Mucosa of rectum (tissue), 2 donors: ENCODE data around the gene TCOF1.

Experiments used
- H3K27ac ChIP-seq, 2 donors: one replicate each; pipeline ENCODE4 v1.7.0; 2013; ENCODE audit warnings: inconsistent platforms in 2 of 2, low read depth in 2 of 2, low read length in 2 of 2
- H3K27me3 ChIP-seq, 2 donors: one replicate each; pipeline ENCODE4 v1.7.0; 2013; ENCODE audit warnings: low read length in 2 of 2; ENCODE audit not compliant: control insufficient read depth in 2 of 2, insufficient read depth in 2 of 2
- H3K36me3 ChIP-seq, 2 donors: one replicate each; pipeline ENCODE4 v1.7.0; 2013; ENCODE audit warnings: low read length in 2 of 2; ENCODE audit not compliant: control insufficient read depth in 2 of 2, insufficient read depth in 2 of 2
- H3K4me1 ChIP-seq, 2 donors: one replicate each; pipeline ENCODE4 v1.7.0; 2013; ENCODE audit warnings: low read length in 2 of 2, mild to moderate bottlenecking in 1 of 2; ENCODE audit not compliant: control insufficient read depth in 2 of 2, insufficient read depth in 2 of 2
- H3K4me3 ChIP-seq, 2 donors: one replicate each; pipeline ENCODE4 v1.7.0; 2013; ENCODE audit warnings: low read length in 2 of 2
- H3K9ac ChIP-seq, 2 donors: one replicate each; pipeline ENCODE4 v1.7.0; 2013; ENCODE audit warnings: low read length in 2 of 2, low read depth in 1 of 2, mild to moderate bottlenecking in 1 of 2
- H3K9me3 ChIP-seq, 2 donors: one replicate each; pipeline ENCODE4 v1.7.0; 2013; ENCODE audit warnings: low read length in 2 of 2; ENCODE audit not compliant: control insufficient read depth in 2 of 2
- donor health status: healthy.
- donor health status: Normal muscosa, but diverticular disease.

The TCOF1 gene

GRCh38 chr5:150347451-150347850 is 10.0 kb upstream of the TCOF1 start:
- Histone ChIP-seq H3K36me3 (no peaks in the 10 kb centered on the region), H3K4me1 (peaks cover 4 to 16% of the 10 kb centered on the region in 2 donors), H3K4me3 (no peak overlapping the region), H3K9me3 (no peaks in the 10 kb centered on the region), H3K9ac (no peak overlapping the region), H3K27me3 (no peaks in the 10 kb centered on the region), H3K27ac (no peak overlapping the region)

GRCh38 chr5:150349681-150350275 is 7.7 kb upstream of the TCOF1 start:
- peaks cover 11 to 33% of the 10 kb centered on the region in 2 donors for H3K4me1 ChIP-seq
- no peak overlapping the region for H3K4me3 ChIP-seq
- H3K9me3 ChIP-seq = no peaks in the 10 kb centered on the region
- H3K36me3 ChIP-seq = no peaks in the 10 kb centered on the region
- no peak overlapping the region for H3K9ac ChIP-seq
- no peaks in the 10 kb centered on the region for H3K27me3 ChIP-seq
- H3K27ac ChIP-seq = no peak overlapping the region

- H3K36me3 ChIP-seq = no peaks in the 10 kb centered on the region
- H3K27me3 ChIP-seq = no peaks in the 10 kb centered on the region
- peaks cover 13 to 40% of the 10 kb centered on the region in 2 donors for H3K4me1 ChIP-seq
- H3K27ac ChIP-seq = peak overlapping the region; percentile 0 to 51
- peak overlapping the region in 1 of 2 donors; percentile 34 for H3K9ac ChIP-seq
- no peak overlapping the region for H3K4me3 ChIP-seq
- no peaks in the 10 kb centered on the region for H3K9me3 ChIP-seq
These were observed 6.8 kb upstream of the TCOF1 start for GRCh38 chr5:150350524-150351344.

- Histone ChIP-seq H3K4me3 (peak overlapping the region in 1 of 2 donors; percentile 25), H3K27ac (peak overlapping the region; percentile 64 to 87), H3K9me3 (no peaks in the 10 kb centered on the region), H3K36me3 (no peaks in the 10 kb centered on the region), H3K9ac (peak overlapping the region in 1 of 2 donors; percentile 52), H3K4me1 (peaks cover 21 to 52% of the 10 kb centered on the region in 2 donors), H3K27me3 (no peaks in the 10 kb centered on the region)
These were observed 5.1 kb upstream of the TCOF1 start for GRCh38 chr5:150352244-150353031.

- no peaks in the 10 kb centered on the region for H3K27me3 ChIP-seq
- H3K9me3 ChIP-seq = no peaks in the 10 kb centered on the region
- H3K4me3 ChIP-seq = no peak overlapping the region
- no peaks in the 10 kb centered on the region for H3K36me3 ChIP-seq
- H3K9ac ChIP-seq = peak overlapping the region in 1 of 2 donors; percentile 52
- H3K27ac ChIP-seq = peak overlapping the region; percentile 64 to 87
- peaks cover 21 to 52% of the 10 kb centered on the region in 2 donors for H3K4me1 ChIP-seq
These were observed 4.3 kb upstream of the TCOF1 start for GRCh38 chr5:150353032-150353675.

- Histone ChIP-seq H3K27ac (no peak overlapping the region), H3K4me3 (no peak overlapping the region), H3K27me3 (no peaks in the 10 kb centered on the region), H3K9me3 (no peaks in the 10 kb centered on the region), H3K9ac (no peak overlapping the region), H3K36me3 (no peaks in the 10 kb centered on the region), H3K4me1 (peaks cover 27 to 47% of the 10 kb centered on the region in 2 donors)
These were observed 1.7 kb upstream of the TCOF1 start for GRCh38 chr5:150355791-150356190.

GRCh38 chr5:150356575-150357294 is 762 bp upstream of the TCOF1 start:
- Histone ChIP-seq H3K27me3 (no peaks in the 10 kb centered on the region), H3K4me1 (peaks cover 24 to 38% of the 10 kb centered on the region in 2 donors), H3K36me3 (peaks cover 6 to 9% of the 10 kb centered on the region in 2 donors), H3K4me3 (peak overlapping the region; percentile 58 to 78), H3K9ac (peak overlapping the region; percentile 39 to 68), H3K27ac (peak overlapping the region; percentile 61 to 65), H3K9me3 (no peaks in the 10 kb centered on the region)

GRCh38 chr5:150358261-150359095 is 981 bp downstream of the TCOF1 start:
- peaks cover 16 to 25% of the 10 kb centered on the region in 2 donors for H3K36me3 ChIP-seq
- H3K9ac ChIP-seq = peak overlapping the region; percentile 61 to 73
- H3K4me1 ChIP-seq = peaks cover 18 to 25% of the 10 kb centered on the region in 2 donors
- peak overlapping the region; percentile 85 for H3K4me3 ChIP-seq
- no peaks in the 10 kb centered on the region for H3K9me3 ChIP-seq
- no peaks in the 10 kb centered on the region for H3K27me3 ChIP-seq
- no peak overlapping the region for H3K27ac ChIP-seq

- Histone ChIP-seq H3K27me3 (no peaks in the 10 kb centered on the region), H3K4me3 (no peak overlapping the region), H3K4me1 (peaks cover 9 to 14% of the 10 kb centered on the region in 2 donors), H3K9ac (no peak overlapping the region), H3K36me3 (peaks cover 32 to 38% of the 10 kb centered on the region in 2 donors), H3K27ac (no peak overlapping the region), H3K9me3 (no peaks in the 10 kb centered on the region)
These were observed 3.8 kb downstream of the TCOF1 start for GRCh38 chr5:150361301-150361700.
